GM12865 (cell line): ENCODE measurements around the gene ABCA1.

ENCODE experiments used
- DNase-seq: peaks from one replicate; pipeline ENCODE4 v3.0.0; 2010; ENCODE audit warnings: low read depth
- H3K4me3 ChIP-seq: 2 replicates; pipeline ENCODE4 v1.5.1; 2011; ENCODE audit warnings: mild to moderate bottlenecking, low read depth, low read length, control low read depth
- TF ChIP-seq, protein P1 (sequence below): IDR thresholded peaks from 2 replicates; pipeline ENCODE4 v1.5.1; 2011; ENCODE audit warnings: low read length, control low read depth, low read depth, inconsistent platforms; ENCODE audit not compliant: insufficient read depth; ENCODE audit errors: missing control alignments

Gene ABCA1

DNA sequence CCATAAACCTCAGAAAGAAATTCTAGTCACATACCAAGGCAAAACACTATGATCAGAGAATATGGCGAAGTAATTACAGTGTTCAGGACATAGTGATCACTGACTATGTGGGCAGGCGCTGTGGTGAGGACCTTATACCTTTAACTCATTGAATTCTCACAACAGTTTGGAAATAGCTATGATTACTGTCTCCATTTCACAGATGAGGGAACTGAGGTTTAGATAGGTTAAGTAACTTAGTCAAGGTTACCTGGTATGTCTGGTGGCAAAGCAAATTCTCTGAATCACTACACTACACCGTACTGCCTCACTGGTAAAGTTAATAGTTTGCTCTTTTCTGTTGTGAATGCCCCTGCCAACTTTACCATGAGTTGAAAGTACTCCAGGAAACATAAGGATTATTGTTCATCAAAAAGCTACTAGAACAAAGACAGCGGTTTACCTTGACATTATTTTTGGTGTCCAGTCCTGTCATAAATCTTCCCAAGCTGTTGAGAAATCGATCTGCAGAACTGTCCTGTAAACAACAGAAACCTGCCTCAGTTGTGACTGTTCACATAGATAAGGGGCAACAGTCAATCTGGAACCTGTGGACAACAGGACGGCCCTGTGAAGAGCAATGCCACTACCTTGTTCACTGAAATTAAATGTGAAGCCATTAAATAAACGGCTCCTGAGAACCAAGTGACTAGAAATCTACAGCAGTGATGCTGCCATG lies 127.7 kb downstream of the ABCA1 start:
- DNase-seq, result no peak
- H3K4me3 ChIP-seq, result no peak overlapping the region
- TF ChIP-seq, protein P1, sequence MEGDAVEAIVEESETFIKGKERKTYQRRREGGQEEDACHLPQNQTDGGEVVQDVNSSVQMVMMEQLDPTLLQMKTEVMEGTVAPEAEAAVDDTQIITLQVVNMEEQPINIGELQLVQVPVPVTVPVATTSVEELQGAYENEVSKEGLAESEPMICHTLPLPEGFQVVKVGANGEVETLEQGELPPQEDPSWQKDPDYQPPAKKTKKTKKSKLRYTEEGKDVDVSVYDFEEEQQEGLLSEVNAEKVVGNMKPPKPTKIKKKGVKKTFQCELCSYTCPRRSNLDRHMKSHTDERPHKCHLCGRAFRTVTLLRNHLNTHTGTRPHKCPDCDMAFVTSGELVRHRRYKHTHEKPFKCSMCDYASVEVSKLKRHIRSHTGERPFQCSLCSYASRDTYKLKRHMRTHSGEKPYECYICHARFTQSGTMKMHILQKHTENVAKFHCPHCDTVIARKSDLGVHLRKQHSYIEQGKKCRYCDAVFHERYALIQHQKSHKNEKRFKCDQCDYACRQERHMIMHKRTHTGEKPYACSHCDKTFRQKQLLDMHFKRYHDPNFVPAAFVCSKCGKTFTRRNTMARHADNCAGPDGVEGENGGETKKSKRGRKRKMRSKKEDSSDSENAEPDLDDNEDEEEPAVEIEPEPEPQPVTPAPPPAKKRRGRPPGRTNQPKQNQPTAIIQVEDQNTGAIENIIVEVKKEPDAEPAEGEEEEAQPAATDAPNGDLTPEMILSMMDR, result no peak

DNA sequence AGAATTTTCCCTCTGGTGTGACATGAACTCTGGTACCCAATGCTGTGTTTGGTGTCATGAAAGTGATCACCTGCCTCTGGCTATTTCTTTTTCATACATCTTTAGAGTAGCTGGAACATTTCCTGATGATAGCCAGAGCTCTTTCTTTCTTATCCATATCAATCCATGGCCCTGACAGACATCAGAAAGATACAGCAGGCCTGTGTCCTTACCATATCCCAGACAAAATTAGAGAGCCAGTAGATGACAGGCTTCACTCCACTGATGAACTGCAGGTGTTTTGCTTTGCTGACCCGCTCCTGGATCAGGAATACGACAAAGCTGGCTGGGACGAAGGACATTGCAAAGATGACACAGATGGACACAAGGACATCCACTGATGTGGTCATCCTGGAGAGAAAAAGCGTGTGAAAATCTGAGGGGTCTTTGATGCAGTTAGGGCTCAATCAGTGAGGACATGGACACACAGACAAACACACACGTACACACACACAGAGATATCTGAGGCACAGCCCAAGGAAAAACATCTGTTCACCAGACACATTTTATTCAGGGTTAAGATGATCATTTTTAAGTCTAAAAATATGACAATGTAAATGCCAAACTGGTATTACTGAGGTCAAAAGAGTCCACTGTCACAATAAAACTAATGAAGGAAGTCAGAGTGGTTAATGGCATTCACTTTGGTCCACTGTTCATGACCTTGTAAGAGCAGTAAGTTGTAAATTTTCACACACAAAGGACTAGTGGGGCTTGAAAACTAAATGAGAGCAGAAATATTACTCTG lies 129.6 kb downstream of the ABCA1 start:
- DNase-seq, result no peak
- H3K4me3 ChIP-seq, result no peak overlapping the region
- TF ChIP-seq, protein P1, result no peak

DNA sequence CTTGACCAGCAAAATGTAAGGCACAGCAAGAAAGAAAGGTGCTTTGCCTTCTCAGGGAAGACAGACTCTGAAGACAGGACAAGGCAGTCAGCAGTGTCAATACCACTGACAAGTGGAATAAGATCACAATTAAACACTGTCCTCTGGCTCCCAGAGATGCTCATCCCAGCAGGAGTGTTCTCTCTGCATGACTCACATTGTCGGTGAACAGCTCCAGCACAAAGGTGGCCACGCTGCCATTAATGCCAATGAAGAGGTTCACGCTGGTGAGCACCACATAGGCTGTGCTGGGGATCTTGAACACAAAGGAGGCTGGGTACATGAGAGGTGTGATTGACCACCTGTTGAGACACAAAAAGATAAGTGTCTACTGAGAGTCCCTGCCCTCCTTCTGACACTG lies 132.1 kb downstream of the ABCA1 start:
- DNase-seq, result no peak
- TF ChIP-seq, protein P1, result no peak
- no peak overlapping the region for H3K4me3 ChIP-seq

DNA sequence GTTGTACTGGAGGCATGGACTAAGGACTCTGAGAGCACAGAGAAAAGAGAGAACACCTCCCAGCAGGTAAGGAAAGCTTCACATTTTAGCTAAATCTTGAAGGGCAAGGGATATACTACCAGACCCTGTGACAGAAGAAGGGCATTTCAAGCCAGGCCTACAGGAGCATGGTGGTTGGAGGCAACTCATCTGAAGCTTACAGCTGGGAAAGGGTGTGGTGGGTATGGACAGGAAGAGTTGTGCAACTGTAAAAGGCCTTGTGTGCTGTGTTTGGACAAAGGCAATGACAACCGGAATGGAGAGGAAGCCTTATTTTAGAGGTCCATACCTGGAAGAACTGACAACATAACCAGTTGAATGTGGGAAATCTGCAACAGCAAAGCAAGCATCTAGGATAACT lies 132.9 kb downstream of the ABCA1 start:
- TF ChIP-seq, protein P1, result no peak
- DNase-seq, result no peak
- no peak overlapping the region for H3K4me3 ChIP-seq

DNA sequence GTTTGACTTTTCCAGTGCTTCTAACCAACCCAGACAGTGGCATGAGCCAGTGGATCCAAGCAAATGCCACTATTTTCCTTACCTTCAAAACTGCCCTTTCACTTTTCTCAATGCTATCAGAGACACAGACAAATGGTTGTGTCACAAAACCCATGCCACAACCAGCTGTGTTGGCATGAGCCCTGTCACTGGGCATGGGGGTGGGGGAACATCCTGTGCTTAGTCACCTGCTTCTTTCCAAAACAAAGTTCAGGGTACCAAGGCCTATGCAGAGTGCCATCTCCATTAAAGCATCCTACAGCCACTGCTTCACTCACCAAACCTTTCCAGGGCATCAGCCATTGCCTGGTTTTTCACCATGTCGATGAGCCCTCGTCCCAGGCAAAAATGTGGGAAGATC lies 133.9 kb downstream of the ABCA1 start:
- TF ChIP-seq, protein P1, result no peak
- no peak for DNase-seq
- H3K4me3 ChIP-seq, result no peak overlapping the region

DNA sequence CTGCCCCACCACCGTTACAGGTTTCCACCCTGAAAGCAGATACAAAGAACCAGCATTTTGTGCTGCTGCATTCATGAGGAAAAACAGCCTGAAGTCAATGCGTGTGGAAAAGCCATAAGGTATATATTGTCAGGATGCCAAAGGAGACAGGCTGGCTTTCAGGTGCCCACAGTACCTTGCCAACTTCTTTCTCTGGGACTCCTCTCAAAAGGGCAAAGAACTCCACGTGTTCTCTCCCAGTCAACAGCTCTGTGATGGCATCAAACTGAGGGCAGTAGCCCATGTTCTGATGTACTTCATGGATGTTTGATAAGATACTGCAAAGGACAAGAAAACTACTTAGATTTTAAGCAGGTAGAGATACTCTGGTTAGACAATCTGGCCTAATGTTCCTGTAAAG lies 139.7 kb downstream of the ABCA1 start:
- TF ChIP-seq, protein P1, result no peak
- no peak overlapping the region for H3K4me3 ChIP-seq

More for the DNA sequence above, 139.7 kb downstream of the ABCA1 start:
- no peak for DNase-seq
